Measurements from ENCODE around the gene TMEM94.

GRCh38 chr17:75445296-75445695, 11.1 kb upstream of the TMEM94 start:
- TF ChIP-seq CTCF (conservative IDR thresholded peaks at IDR 0.05) (no peak), ZFX (IDR thresholded peaks at IDR 0.05) (no peak)

Measured in C4-2B (cell line).